CD4-positive, alpha-beta T cell (primary cell): ENCODE data around the gene GCKR. TPM values are rescaled to one million over a fixed set of nuclear protein-coding genes. Genes with fewer than 3 reads are reported as not detected.

Experiments
- ATAC-seq: fragments of 200-7000 bp; cut with Tn5 transposase; one replicate; pipeline ENCODE4 v1.10.0; 2022; ENCODE audit warnings: mild to moderate bottlenecking; ENCODE audit not compliant: poor library complexity
- CTCF ChIA-PET: fragments of 350-600 bp; sonication (Branson Sonifier 250); formaldehyde crosslinking; loops from one replicate; lab custom pipeline; 2021; ENCODE audit warnings: antibody characterized with exemption, inconsistent platforms; lab: Charles Lee
- POLR2A ChIA-PET: fragments of 350-600 bp; sonication (Branson Sonifier 250); formaldehyde crosslinking; loops from one replicate; lab custom pipeline; 2021; ENCODE audit warnings: antibody characterized with exemption, inconsistent platforms; lab: Charles Lee
- DNase-seq, 14 experiments: peaks; one replicate each; pipeline ENCODE4 v3.0.0-alpha.2; 2013 to 2020; ENCODE audit warnings: mixed read lengths in 2 of 14
- H3K27ac ChIP-seq, 2 donors: one replicate each; pipeline versions ENCODE4 v1.5.1 to v1.7.0; 2013; ENCODE audit warnings: low read length in 2 of 2, low read depth in 1 of 2, mild to moderate bottlenecking in 1 of 2
- H3K27me3 ChIP-seq, 2 experiments: 1 replicate in 1 of 2; 2 replicates in 1 of 2; pipeline versions ENCODE4 v1.6.1 to v1.7.0; 2013; ENCODE audit warnings: low read length in 2 of 2, control low read depth in 1 of 2, mild to moderate bottlenecking in 1 of 2, moderate library complexity in 1 of 2; ENCODE audit not compliant: insufficient read depth in 2 of 2, control insufficient read depth in 1 of 2
- H3K36me3 ChIP-seq: one replicate; pipeline ENCODE4 v1.6.1; 2013; ENCODE audit warnings: low read length, control low read depth; ENCODE audit not compliant: insufficient read depth
- H3K4me1 ChIP-seq: one replicate; pipeline ENCODE4 v1.6.1; 2013; ENCODE audit warnings: low read length, control low read depth; ENCODE audit not compliant: insufficient read depth
- H3K4me3 ChIP-seq: one replicate; pipeline ENCODE4 v1.5.1; 2013; ENCODE audit warnings: mild to moderate bottlenecking, low read length, moderate library complexity
- H3K9me3 ChIP-seq, 2 experiments: 1 replicate in 1 of 2; 2 replicates in 1 of 2; pipeline versions ENCODE4 v1.6.1 to v1.7.0; 2013; ENCODE audit warnings: low read length in 2 of 2, mild to moderate bottlenecking in 2 of 2, control low read depth in 1 of 2, moderate library complexity in 1 of 2; ENCODE audit not compliant: control insufficient read depth in 1 of 2, insufficient read depth in 1 of 2
- H3K27ac Mint-ChIP-seq: one replicate; pipeline ENCODE4 v1.8.0; 2020; ENCODE audit warnings: mixed read lengths
- H3K27me3 Mint-ChIP-seq: one replicate; pipeline ENCODE4 v1.8.0; 2021; ENCODE audit warnings: mixed read lengths
- H3K36me3 Mint-ChIP-seq: one replicate; pipeline ENCODE4 v1.8.0; 2021; ENCODE audit warnings: low read depth, mixed read lengths
- H3K4me1 Mint-ChIP-seq: one replicate; pipeline ENCODE4 v1.8.0; 2021; ENCODE audit warnings: low read depth, mixed read lengths
- H3K4me3 Mint-ChIP-seq: one replicate; pipeline ENCODE4 v1.8.0; 2020; ENCODE audit warnings: mild to moderate bottlenecking, mixed read lengths
- H3K9me3 Mint-ChIP-seq: one replicate; pipeline ENCODE4 v1.8.0; 2020; ENCODE audit warnings: mixed read lengths
- CTCF ChIP-seq: fragments of 200-600 bp; IDR thresholded peaks from one replicate; pipeline ENCODE4 v1.8.0; 2022; ENCODE audit warnings: antibody characterized with exemption, mild to moderate bottlenecking
- intact Hi-C, 2 experiments: fragments of 100-400 bp; cut with DNase I in 1 of 2; cut with micrococcal nuclease in 1 of 2; formaldehyde crosslinking; loops; one replicate each; pipeline versions ENCODE4 v1.15.1 to v1.9.0; 2023 to 2025; cut with DNase I, micrococcal nuclease
- total RNA-seq, 174 experiments: library from RNA in 2 of 174; stranded (reverse) in 2 of 174; gene quantifications; one replicate each; pipeline ENCODE4 v1.2.3 and lab custom pipeline; 2021 to 2026

GCKR gene
- total RNA-seq, 2 experiments from 2014 or later, result not detected

- Mint-ChIP-seq H3K9me3 (no peaks in the 10 kb centered on the region), H3K4me3 (no peak overlapping the region), H3K36me3 (peaks cover 35% of the 10 kb centered on the region), H3K4me1 (no peaks in the 10 kb centered on the region), H3K27me3 (no peaks in the 10 kb centered on the region), H3K27ac (no peak overlapping the region)
- Histone ChIP-seq H3K27me3 (no peaks in the 10 kb centered on the region), H3K27ac (no peak overlapping the region), H3K36me3 (peaks cover 11% of the 10 kb centered on the region), H3K4me3 (no peak overlapping the region), H3K9me3 (no peaks in the 10 kb centered on the region), H3K4me1 (no peaks in the 10 kb centered on the region)
- POLR2A ChIA-PET, result no interaction called here
- intact Hi-C loops, result no loop called here
- CTCF ChIA-PET, result no interaction called here
- ATAC-seq, result no peak
- no peak for TF ChIP-seq CTCF
- DNase-seq, result no peak
Measured at GRCh38 chr2:27471961-27472360, 24.7 kb upstream of the GCKR start.

GRCh38 chr2:27485496-27485895 is 11.1 kb upstream of the GCKR start:
- no peak overlapping the region for H3K4me3 Mint-ChIP-seq
- intact Hi-C loops, result loop anchor here (2.0 to 10.0 kb wide), 7 partner anchors 43 to 407 kb away; partner anchors contain the start of genes BABAM2 (in 1 of the 2), EIF2B4 (in 1 of the 2), KRTCAP3 (in 1 of the 2) and NRBP1 (in 1 of the 2)
- H3K4me1 Mint-ChIP-seq, result peaks cover 14% of the 10 kb centered on the region
- ATAC-seq (no peak), DNase-seq (no peak)
- H3K36me3 Mint-ChIP-seq, result peaks cover 35% of the 10 kb centered on the region
- Histone ChIP-seq H3K9me3 (no peaks in the 10 kb centered on the region), H3K36me3 (peaks cover 16% of the 10 kb centered on the region), H3K27me3 (no peaks in the 10 kb centered on the region), H3K4me1 (peaks cover 14% of the 10 kb centered on the region), H3K27ac (no peak overlapping the region), H3K4me3 (no peak overlapping the region)
- no peak overlapping the region for H3K27ac Mint-ChIP-seq
- ChIA-PET POLR2A (no interaction called here), CTCF (interaction anchor here (0.6 kb wide), 1 partner anchor 70 kb away, joined by 5 read pairs; no protein-coding TSS in a partner anchor)
- H3K9me3 Mint-ChIP-seq, result no peaks in the 10 kb centered on the region
- TF ChIP-seq CTCF, result no peak
- H3K27me3 Mint-ChIP-seq, result no peaks in the 10 kb centered on the region

- peak overlapping the region; percentile 55 to 91 for H3K27ac ChIP-seq
- no peak for TF ChIP-seq CTCF
- intact Hi-C loops, result loop anchor here (1.0 to 10.0 kb wide), 11 partner anchors 47 to 403 kb away; partner anchors contain the start of genes KRTCAP3 (in 2 of the 2), NRBP1 (in 2 of the 2), BABAM2 (in 1 of the 2) and CCDC121 (in 1 of the 2)
- H3K4me1 ChIP-seq, result peaks cover 14% of the 10 kb centered on the region
- ATAC-seq (peak; percentile 22), DNase-seq (peak in 4 of 14 experiments; percentile 4 to 74 (median 23))
- peak overlapping the region; percentile 61 for H3K4me3 ChIP-seq
- Mint-ChIP-seq H3K36me3 (peaks cover 9% of the 10 kb centered on the region), H3K4me1 (peaks cover 18% of the 10 kb centered on the region), H3K9me3 (no peaks in the 10 kb centered on the region), H3K4me3 (peak overlapping the region; percentile 80), H3K27me3 (peaks cover 8% of the 10 kb centered on the region), H3K27ac (peak overlapping the region; percentile 93)
- ChIA-PET POLR2A (interaction anchor here (0.9 kb wide), 1 partner anchor 158 kb away, joined by 3 read pairs; no protein-coding TSS in a partner anchor), CTCF (interaction anchor here (0.6 kb wide), 1 partner anchor 119 kb away, joined by 3 read pairs; the partner anchor contains the start of gene EIF2B4)
- peaks cover 6 to 7% of the 10 kb centered on the region in 2 experiments for H3K27me3 ChIP-seq
- peaks cover under 1% of the 10 kb centered on the region for H3K36me3 ChIP-seq
- no peaks in the 10 kb centered on the region for H3K9me3 ChIP-seq
Measured at GRCh38 chr2:27489118-27489497, 7.5 kb upstream of the GCKR start.
